ENCODE measurements around the gene MARK3. TPM values are rescaled to one million over a fixed set of nuclear protein-coding genes. Genes with fewer than 3 reads are reported as not detected.
A peak's percentile ranks its signal among the peaks of the same experiment; 100 is the strongest.

Gene MARK3
- total and polyA plus RNA-seq, 5 donors from 2014 or later, result 33.5 to 147 (median 37.6) TPM

- Mint-ChIP-seq H3K36me3 (peaks cover 6% of the 10 kb centered on the region), H3K4me3 (no peak overlapping the region), H3K9me3 (no peaks in the 10 kb centered on the region), H3K27me3 (no peaks in the 10 kb centered on the region), H3K27ac (peak overlapping the region in 1 of 3 donors; percentile 20), H3K4me1 (peaks cover 0 to 22% (median 10%) of the 10 kb centered on the region in 4 donors)
- no peak for DNase-seq
- H3K4me3 ChIP-seq (ENCODE audit: low read depth, low read length), result no peak overlapping the region
- no peaks in the 10 kb centered on the region for H3K27me3 ChIP-seq (ENCODE audit: control insufficient read depth, insufficient read depth, low read length)
- no peaks in the 10 kb centered on the region for H3K4me1 ChIP-seq (ENCODE audit: control insufficient read depth, insufficient read depth, low read length, poor library complexity, severe bottlenecking)
- peaks cover 11% of the 10 kb centered on the region for H3K36me3 ChIP-seq (ENCODE audit: control insufficient read depth, insufficient read depth, low read length)
- no peaks in the 10 kb centered on the region for H3K9me3 ChIP-seq (ENCODE audit: control insufficient read depth in 2 of 2, low read length in 2 of 2)
- no peak overlapping the region for H3K27ac ChIP-seq (ENCODE audit: insufficient read depth, low read length, poor library complexity, severe bottlenecking)
- ATAC-seq (ENCODE audit: low read depth in 2 of 2), result no peak
These were observed 167.0 kb downstream of the MARK3 start for GRCh38 chr14:103552011-103552845.

DNA sequence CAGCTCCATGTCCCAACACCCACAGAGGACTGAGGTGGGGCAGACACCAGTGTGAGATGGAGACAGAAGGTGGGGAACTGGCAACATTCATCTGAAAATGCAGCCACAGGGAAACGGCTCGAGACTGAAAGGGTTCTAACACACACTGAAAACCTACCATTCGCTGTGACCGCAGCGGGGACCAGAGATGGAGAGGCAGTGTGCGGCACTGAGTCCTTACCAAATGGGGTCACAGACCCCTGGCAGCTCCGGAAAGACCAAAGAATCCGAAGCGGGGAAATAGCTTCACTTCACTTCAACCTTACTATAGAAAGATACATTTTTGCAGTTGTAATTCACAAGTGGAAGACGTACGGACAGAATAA lies 167.6 kb downstream of the MARK3 start:
- no peaks in the 10 kb centered on the region for H3K27me3 Mint-ChIP-seq
- DNase-seq (no peak), ATAC-seq (ENCODE audit: low read depth in 2 of 2) (no peak)
- no peak overlapping the region for H3K4me3 ChIP-seq (ENCODE audit: low read depth, low read length)
- H3K36me3 Mint-ChIP-seq, result peaks cover 6% of the 10 kb centered on the region
- no peaks in the 10 kb centered on the region for H3K9me3 ChIP-seq (ENCODE audit: control insufficient read depth in 2 of 2, low read length in 2 of 2)
- peaks cover 0 to 27% (median 10%) of the 10 kb centered on the region in 4 donors for H3K4me1 Mint-ChIP-seq
- no peak overlapping the region for H3K27ac ChIP-seq (ENCODE audit: insufficient read depth, low read length, poor library complexity, severe bottlenecking)
- no peaks in the 10 kb centered on the region for H3K9me3 Mint-ChIP-seq
- H3K4me3 Mint-ChIP-seq, result no peak overlapping the region
- peaks cover 2% of the 10 kb centered on the region for H3K4me1 ChIP-seq (ENCODE audit: control insufficient read depth, insufficient read depth, low read length, poor library complexity, severe bottlenecking)
- no peaks in the 10 kb centered on the region for H3K27me3 ChIP-seq (ENCODE audit: control insufficient read depth, insufficient read depth, low read length)
- H3K36me3 ChIP-seq (ENCODE audit: control insufficient read depth, insufficient read depth, low read length), result peaks cover 16% of the 10 kb centered on the region
- no peak overlapping the region for H3K27ac Mint-ChIP-seq

Other genes with a start within 250 kb of the MARK3 start
- 675 TPM for gene EIF5, start 51.2 kb upstream of the MARK3 start, total RNA-seq
- gene EIF5, start 51.2 kb upstream of the MARK3 start, polyA plus RNA-seq, result 100 to 1,000 TPM; 364 to 387 (median 370) TPM
- 5.8 TPM for gene CKB, start 137.4 kb downstream of the MARK3 start, total RNA-seq
- 1 to 10 TPM in 3 of 4 donors, not detected in 1; 1.4 to 1.7 (median 1.7) TPM for gene CKB, start 137.4 kb downstream of the MARK3 start, polyA plus RNA-seq
- 9.7 TPM for gene TRMT61A, start 143.8 kb downstream of the MARK3 start, total RNA-seq
- gene TRMT61A, start 143.8 kb downstream of the MARK3 start, polyA plus RNA-seq, result 1 to 10 TPM; 3.7 to 7.5 (median 6.1) TPM
- 31.8 TPM for gene BAG5, start 177.2 kb downstream of the MARK3 start, total RNA-seq
- 10 to 100 TPM; 33.4 to 42.4 (median 39.9) TPM for gene BAG5, start 177.2 kb downstream of the MARK3 start, polyA plus RNA-seq
- gene COA8, start 177.5 kb downstream of the MARK3 start, total RNA-seq, result 15.1 TPM
- 10 to 100 TPM; 32.3 to 55.0 (median 49.6) TPM for gene COA8, start 177.5 kb downstream of the MARK3 start, polyA plus RNA-seq
- 217 TPM for gene KLC1, start 243.8 kb downstream of the MARK3 start, total RNA-seq
- gene KLC1, start 243.8 kb downstream of the MARK3 start, polyA plus RNA-seq, result 10 to 100 TPM; 51.9 to 67.0 (median 64.7) TPM

Data from CD4-positive, CD25-positive, alpha-beta regulatory T cell (primary cell).